T-helper 1 cell treated with Interleukin-12 subunit alpha and Interleukin-12 subunit beta and Interleukin-4 antibody, amounts not matched to agents 30 ng/mL and 1 ng/mL, for 36 hours (primary cell): ENCODE data around the gene ST7. TPM values are rescaled to one million over a fixed set of nuclear protein-coding genes. Genes with fewer than 3 reads are reported as not detected.

Experiments
- intact Hi-C: fragments of 100-400 bp; cut with micrococcal nuclease; formaldehyde crosslinking; loops from one replicate; pipeline ENCODE4 v1.15.1; 2024
- total RNA-seq: library from RNA; stranded (reverse); gene quantifications from 2 replicates; pipeline ENCODE4 v1.2.3, GENCODE V29; 2022

Gene ST7
- total RNA-seq, 1 donor from 2014 or later = 3.4 TPM

DNA sequence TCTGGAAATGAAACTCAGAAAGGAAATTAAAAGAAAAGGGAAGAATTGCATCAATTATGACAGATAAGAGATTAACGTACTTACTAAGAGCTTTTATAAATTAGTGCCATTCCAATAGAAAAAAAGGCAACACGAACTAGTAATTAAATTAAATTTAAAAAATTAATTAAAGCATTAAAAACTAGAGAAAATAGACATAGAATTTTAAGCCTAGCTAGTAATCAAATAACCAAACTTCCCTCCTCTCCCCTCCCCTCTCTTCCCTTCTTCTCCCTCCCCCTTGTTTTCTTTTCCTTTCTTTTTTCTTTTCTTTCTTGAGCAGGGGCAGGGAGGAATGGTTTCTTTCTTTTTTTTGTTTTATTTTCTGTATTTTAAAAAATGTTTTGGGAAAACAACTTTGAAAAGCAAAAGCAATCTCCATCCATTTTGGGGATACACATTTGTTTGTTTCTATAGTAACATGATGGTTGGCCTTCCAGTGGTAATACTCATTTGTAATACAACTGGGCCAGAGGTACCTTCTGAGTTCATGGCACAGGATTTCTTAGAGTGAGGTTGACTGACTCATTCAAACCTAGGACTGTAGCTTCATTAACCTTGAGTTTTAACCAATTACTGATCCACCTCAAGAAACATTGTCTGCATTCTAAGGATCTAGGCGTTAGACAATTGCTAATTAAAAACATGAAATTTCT lies 132.6 kb downstream of the ST7 start:
- intact Hi-C loops = loop anchor here (5.0 kb wide), 1 partner anchor 44 kb away; no protein-coding TSS in a partner anchor

DNA sequence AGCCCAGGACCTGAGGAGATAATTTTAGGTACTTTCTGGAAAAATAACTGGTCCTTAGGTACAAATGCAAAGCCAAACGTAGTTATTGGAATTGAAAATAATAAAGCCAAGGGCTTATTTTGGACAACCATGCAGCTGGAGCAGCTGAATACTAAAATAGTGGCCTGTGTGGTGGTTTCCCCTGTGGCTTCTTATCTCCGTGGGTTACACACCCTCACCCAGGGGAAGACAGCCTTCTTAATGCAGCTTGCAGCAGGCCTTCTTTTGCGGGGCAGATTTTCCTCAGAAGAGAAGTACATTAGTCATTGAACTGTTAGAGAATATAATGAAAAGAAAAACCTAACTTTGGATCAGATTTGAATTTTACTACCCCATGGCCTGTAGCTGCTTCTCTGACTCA lies 133.5 kb downstream of the ST7 start:
- intact Hi-C loops = loop anchor here (5.0 kb wide), 1 partner anchor 44 kb away; no protein-coding TSS in a partner anchor

GRCh38 chr7:117087639-117088396 lies 134.5 kb downstream of the ST7 start:
- intact Hi-C loops = loop anchor here (5.0 kb wide), 1 partner anchor 46 kb away; no protein-coding TSS in a partner anchor

GRCh38 chr7:117088623-117089194 lies 135.4 kb downstream of the ST7 start:
- intact Hi-C loops = loop anchor here (5.0 kb wide), 1 partner anchor 46 kb away; no protein-coding TSS in a partner anchor

DNA sequence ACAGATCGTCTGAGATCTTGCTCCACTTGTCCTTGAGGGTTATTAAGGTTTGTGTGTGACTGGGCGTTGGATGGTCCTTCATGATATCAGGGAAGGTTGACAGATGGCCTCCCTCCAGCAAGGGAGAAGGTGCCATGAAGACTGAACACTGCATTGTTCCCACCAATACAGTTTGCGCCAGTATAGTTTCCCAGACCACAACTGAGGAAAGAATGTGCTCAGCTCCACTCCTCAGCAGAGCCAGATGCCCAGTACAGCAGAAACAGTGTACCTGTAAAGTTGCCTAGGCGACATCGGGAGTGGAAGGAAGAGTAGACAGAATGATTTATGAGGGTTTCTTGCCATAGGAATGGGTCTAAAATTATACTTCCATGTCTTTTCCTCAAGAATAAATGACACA lies 137.5 kb downstream of the ST7 start:
- intact Hi-C loops = no loop called here

DNA sequence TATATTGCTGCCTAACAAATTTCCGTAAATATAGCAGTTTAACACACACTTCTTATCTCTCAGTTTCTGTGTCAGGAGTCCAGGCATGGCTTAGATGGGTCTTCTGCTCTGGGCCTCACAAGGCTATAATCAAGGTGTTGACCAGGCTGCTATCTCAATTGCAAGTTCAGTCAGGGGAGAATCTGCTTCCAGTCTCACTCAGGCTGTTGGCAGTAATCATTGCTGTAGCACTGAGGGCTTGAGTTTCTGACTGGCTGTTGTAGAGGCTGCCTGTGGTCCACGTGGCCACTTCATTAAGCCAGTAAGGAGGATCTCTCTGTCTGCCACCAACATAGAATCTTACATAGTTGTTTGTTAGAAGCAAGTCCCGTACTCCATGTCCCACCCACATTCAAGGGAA lies 138.4 kb downstream of the ST7 start:
- intact Hi-C loops = no loop called here

DNA sequence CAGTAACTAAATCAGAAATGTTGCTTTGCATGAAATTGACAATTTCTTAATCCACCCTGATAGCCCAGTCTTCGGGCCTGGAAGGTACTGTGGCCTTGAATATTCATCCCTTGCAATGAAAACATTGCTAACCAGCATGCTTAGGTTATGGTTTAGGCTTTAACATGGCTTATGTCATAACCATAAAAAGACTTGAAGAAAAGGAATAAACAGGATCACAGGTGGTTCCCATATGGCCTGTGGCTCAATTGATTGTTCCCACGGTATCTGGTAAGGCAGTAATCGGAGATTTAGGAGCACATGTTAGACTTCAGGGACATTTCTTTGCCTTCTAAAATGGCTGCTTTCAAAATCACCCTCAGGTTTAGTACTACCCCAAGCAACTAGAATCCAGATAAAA lies 139.5 kb downstream of the ST7 start:
- intact Hi-C loops = no loop called here

GRCh38 chr7:117094457-117094856 lies 141.2 kb downstream of the ST7 start:
- intact Hi-C loops = no loop called here

DNA sequence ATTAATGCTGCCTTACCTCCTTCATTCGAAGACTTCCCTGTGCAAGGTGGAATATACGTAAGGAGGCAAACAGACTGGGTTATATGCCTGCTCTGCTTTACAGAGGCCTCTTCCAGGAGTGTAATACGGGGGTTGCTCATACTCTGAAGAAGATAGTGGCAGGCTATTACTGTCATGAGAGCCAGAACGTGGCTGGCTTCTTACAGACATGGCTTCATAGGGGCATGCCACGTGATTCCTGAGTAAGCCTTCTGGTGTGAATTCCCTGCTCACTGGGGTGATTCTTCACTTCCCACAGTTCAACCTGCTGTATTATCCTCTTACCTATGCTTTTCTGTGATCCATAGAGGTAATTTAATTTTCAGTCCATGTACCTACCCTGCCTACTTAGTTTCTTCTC lies 141.8 kb downstream of the ST7 start:
- intact Hi-C loops = no loop called here

- intact Hi-C loops = no loop called here
Measured at GRCh38 chr7:117096330-117096729, 143.0 kb downstream of the ST7 start.

DNA sequence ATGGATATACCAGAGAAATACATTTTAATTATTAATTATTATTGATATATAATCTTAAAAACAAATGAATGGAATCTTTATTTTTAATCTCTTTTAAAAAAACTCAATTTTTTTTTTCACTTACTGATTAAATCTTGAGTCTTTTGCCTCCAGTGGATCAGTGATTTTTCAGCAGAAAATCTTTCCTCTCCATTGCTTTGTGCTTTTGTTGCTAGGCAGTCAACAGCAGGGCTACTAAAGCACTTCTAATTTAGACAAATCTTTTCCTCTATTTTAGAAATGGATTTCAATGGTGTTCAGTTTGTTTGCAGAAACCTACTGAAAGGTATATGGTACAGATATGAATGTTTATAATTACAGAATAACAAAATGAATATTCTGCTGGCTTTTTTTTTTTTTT lies 143.6 kb downstream of the ST7 start:
- intact Hi-C loops = no loop called here

DNA sequence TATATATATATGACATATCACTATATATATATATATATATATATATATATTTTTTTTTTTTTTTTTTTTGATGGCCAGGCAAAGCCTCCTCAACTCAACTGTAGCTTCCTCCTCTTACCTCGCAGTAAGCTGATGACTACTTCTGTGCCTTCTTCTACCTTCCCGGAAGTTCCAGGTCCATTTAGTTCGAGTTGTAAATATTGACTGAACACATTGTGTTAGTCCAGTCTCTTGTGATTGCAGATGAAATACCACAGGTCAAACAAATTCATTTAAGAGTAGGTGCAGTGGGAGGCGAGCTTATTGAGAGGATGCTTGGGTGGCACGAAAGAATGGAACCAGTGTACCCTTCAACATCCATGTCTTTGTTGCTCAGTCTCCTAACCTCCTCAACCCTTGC lies 144.6 kb downstream of the ST7 start:
- intact Hi-C loops = no loop called here

DNA sequence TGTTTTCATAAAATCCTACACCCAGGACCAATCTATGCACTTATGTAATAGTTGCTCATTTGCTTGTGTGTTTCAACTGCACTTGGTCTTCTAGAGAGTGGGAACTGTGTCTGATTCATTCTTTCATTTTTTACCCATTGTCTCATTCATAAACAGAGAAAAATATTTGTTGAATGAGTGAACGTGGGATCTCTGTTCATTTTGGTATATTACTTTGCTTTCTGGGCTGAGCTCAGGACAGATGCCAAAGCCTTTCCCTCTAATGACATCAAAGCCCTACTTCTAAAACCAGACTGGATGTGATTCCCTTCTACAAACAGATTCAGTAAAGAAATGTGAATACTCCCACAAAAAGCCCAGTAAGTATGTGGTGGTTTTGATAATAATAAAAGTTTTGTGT lies 145.2 kb downstream of the ST7 start:
- intact Hi-C loops = no loop called here

DNA sequence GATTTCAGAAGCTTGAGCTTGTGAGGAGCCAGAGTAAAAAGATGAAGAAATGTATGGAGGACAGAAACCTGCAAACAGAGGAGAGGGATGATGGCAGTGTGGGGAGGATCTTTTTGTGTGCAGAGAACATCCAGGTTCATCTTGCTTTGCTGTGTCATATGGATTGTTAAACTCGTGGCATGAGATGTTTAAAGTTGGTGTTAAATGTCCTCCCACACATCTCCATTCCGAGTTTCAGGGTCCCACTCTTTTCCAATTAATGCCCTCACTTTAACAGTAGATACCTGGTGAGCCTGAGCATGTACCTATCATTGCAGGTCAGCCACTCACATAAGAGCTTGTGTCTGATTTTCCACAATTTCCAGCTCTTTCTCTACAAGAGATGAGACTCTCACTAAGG lies 147.7 kb downstream of the ST7 start:
- intact Hi-C loops = no loop called here

- intact Hi-C loops = loop anchor here (10.0 kb wide), 2 partner anchors 436 to 856 kb away; partner anchors contain the start of gene MET
Measured at GRCh38 chr7:117110480-117111315, 157.4 kb downstream of the ST7 start.

DNA sequence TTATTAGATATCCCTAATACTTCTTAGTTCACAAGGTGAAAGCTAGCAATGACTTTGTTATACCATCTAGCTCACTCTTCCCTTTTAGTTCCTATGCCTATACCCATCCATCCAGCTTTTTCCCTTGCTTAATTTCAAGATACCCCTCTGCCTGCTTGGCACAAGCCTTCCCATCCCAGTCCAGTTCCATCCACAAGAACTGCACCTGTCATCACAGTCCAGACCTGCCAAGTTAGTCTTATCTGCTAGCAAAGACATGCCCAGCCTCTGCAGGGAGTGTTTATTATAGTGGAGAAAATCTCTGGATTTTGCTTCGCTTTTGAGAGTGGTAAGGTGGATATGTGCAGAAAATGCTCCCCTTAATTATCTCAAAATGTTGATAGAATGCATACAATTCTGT lies 158.2 kb downstream of the ST7 start:
- intact Hi-C loops = loop anchor here (10.0 kb wide), 2 partner anchors 437 to 857 kb away; partner anchors contain the start of gene MET

- intact Hi-C loops = loop anchor here (10.0 kb wide), 2 partner anchors 438 to 858 kb away; partner anchors contain the start of gene MET
Measured at GRCh38 chr7:117112640-117113039, 159.3 kb downstream of the ST7 start.

- intact Hi-C loops = loop anchor here (10.0 kb wide), 2 partner anchors 439 to 859 kb away; partner anchors contain the start of gene MET
Measured at GRCh38 chr7:117113871-117114270, 160.6 kb downstream of the ST7 start.

GRCh38 chr7:117114272-117114671 lies 161.0 kb downstream of the ST7 start:
- intact Hi-C loops = loop anchor here (10.0 kb wide), 2 partner anchors 439 to 859 kb away; partner anchors contain the start of gene MET

DNA sequence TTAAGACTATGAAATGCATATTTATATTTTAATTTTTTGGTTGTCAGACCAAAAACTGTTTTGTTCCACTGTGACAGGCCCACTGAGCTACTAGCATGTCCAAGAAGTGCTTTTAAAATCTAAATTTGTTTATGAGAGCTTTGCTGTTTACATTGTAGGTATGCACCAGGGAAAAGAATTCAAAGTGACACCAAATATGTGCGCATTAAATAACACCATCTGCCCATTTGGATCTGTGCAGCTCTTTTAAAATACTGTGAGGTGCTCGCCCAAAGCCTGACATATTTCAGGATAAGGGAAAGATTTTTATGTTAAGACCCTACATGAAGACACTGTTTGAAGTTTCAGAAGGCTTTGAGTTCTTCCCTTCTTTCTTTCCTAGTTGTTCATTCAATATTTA lies 162.9 kb downstream of the ST7 start:
- intact Hi-C loops = loop anchor here (5.0 to 10.0 kb wide), 3 partner anchors 254 to 861 kb away; partner anchors contain the start of genes CAPZA2 and MET

GRCh38 chr7:117117172-117117571 lies 163.9 kb downstream of the ST7 start:
- intact Hi-C loops = loop anchor here (5.0 to 10.0 kb wide), 3 partner anchors 255 to 862 kb away; partner anchors contain the start of genes CAPZA2 and MET
